Measurements from ENCODE around the gene PTPRM. TPM values are rescaled to one million over a fixed set of nuclear protein-coding genes. Genes with fewer than 3 reads are reported as not detected.

The PTPRM gene
- total RNA-seq, 1 experiment from 2014 or later = 11.1 TPM

- no peaks in the 10 kb centered on the region for H3K27me3 Mint-ChIP-seq (ENCODE audit: low read depth)
- CTCF ChIA-PET = interaction anchor here (1.5 kb wide), 1 partner anchor 107 kb away, joined by 5 read pairs; no protein-coding TSS in a partner anchor
- H3K4me3 Mint-ChIP-seq = no peak overlapping the region
- POLR2A ChIA-PET = no interaction called here
- DNase-seq (ENCODE audit: low spot score) (no peak), ATAC-seq (no peak)
- TF ChIP-seq SMAD4 (CRISPR knock-in tag; IDR thresholded peaks at IDR 0.05) (no peak), GABPB1 (CRISPR knock-in tag; IDR thresholded peaks at IDR 0.05) (no peak), NFATC4 (CRISPR knock-in tag; IDR thresholded peaks at IDR 0.05) (no peak), MYBL2 (CRISPR knock-in tag; IDR thresholded peaks at IDR 0.05) (no peak), NR1H2 (CRISPR knock-in tag; IDR thresholded peaks at IDR 0.05) (no peak), SMAD3 (CRISPR knock-in tag; IDR thresholded peaks at IDR 0.05; ENCODE audit: borderline replicate concordance) (no peak)
- H3K36me3 Mint-ChIP-seq = no peaks in the 10 kb centered on the region
- no peaks in the 10 kb centered on the region for H3K9me3 Mint-ChIP-seq
- H3K4me1 Mint-ChIP-seq = peaks cover 18% of the 10 kb centered on the region
- no peak overlapping the region for H3K27ac Mint-ChIP-seq
Observed at GRCh38 chr18:7896805-7897518, 329.8 kb downstream of the PTPRM start.

GRCh38 chr18:7898181-7898580 lies 331.1 kb downstream of the PTPRM start:
- H3K27ac Mint-ChIP-seq = no peak overlapping the region
- no peak overlapping the region for H3K4me3 Mint-ChIP-seq
- H3K36me3 Mint-ChIP-seq = no peaks in the 10 kb centered on the region
- H3K4me1 Mint-ChIP-seq = peaks cover 21% of the 10 kb centered on the region
- CTCF ChIA-PET = no interaction called here
- DNase-seq (ENCODE audit: low spot score) (no peak), ATAC-seq (no peak)
- H3K27me3 Mint-ChIP-seq (ENCODE audit: low read depth) = no peaks in the 10 kb centered on the region
- H3K9me3 Mint-ChIP-seq = no peaks in the 10 kb centered on the region
- no peak for TF ChIP-seq NR2C2 (CRISPR knock-in tag; IDR thresholded peaks at IDR 0.05)
- no peak for TF ChIP-seq NFATC4 (CRISPR knock-in tag; IDR thresholded peaks at IDR 0.05)
- TF ChIP-seq PRRX2 (CRISPR knock-in tag; IDR thresholded peaks at IDR 0.05) = no peak
- no peak for TF ChIP-seq ATF6 (CRISPR knock-in tag; IDR thresholded peaks at IDR 0.05)
- TF ChIP-seq USF1 (CRISPR knock-in tag; IDR thresholded peaks at IDR 0.05) = no peak
- TF ChIP-seq ZNF281 (CRISPR knock-in tag; IDR thresholded peaks at IDR 0.05) = no peak
- TF ChIP-seq ATF2 (CRISPR knock-in tag; IDR thresholded peaks at IDR 0.05; ENCODE audit: borderline replicate concordance, low read depth) = no peak
- TF ChIP-seq SP1 (CRISPR knock-in tag; conservative IDR thresholded peaks at IDR 0.05) = no peak
- no peak for TF ChIP-seq ZNF532 (CRISPR knock-in tag; IDR thresholded peaks at IDR 0.05; ENCODE audit: borderline replicate concordance)
- TF ChIP-seq IRF2 (CRISPR knock-in tag; IDR thresholded peaks at IDR 0.05; ENCODE audit: borderline replicate concordance, low read depth) = no peak
- no peak for TF ChIP-seq GTF2I (CRISPR knock-in tag; conservative IDR thresholded peaks at IDR 0.05)
- TF ChIP-seq AR (CRISPR knock-in tag; IDR thresholded peaks at IDR 0.05) = no peak
- POLR2A ChIA-PET = no interaction called here
